Measurements from ENCODE around the gene CFL1. TPM values are rescaled to one million over a fixed set of nuclear protein-coding genes. Genes with fewer than 3 reads are reported as not detected.

CFL1 gene
- total and polyA plus RNA-seq, 4 experiments from 2014 or later: 540 to 2,825 (median 1,686) TPM

DNA sequence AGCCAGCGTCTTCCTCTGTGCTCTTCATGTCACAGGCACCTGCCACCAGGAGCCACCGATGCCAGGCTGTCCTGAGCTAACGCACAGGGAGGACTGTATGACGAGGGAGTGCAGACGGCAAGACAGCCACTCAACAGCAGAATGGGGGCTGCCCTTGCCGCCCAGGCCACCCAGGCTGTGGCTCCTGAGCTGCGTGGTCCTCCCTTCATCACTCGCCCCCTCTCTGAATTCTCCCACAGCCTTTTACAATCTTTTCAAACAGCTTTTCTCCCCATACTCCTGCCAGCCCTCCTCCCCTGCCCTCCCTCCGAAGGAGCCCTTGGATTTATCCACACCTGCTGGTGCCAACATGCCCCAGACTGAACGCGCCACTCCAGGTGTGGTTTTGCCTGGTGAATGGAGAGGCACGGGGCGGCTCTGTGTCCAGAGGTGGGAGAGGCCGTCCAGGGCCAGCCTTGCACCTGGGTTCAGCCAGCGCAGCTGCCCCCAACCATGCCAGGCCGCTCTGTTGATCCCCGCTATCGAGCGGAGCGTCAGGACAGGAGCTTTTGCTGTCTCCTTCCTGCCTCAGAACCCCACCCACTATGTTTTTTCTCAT is 49.1 kb downstream of the CFL1 start:
- DNase-seq: no peak
- H3K4me1 ChIP-seq (ENCODE audit: insufficient read depth, low read length): no peaks in the 10 kb centered on the region
- no peak overlapping the region for H3K4me3 ChIP-seq (ENCODE audit: low read length in 2 of 2)
- Mint-ChIP-seq H3K4me3 (no peak overlapping the region), H3K36me3 (no peaks in the 10 kb centered on the region), H3K9me3 (peaks cover 0 to 2% (median 0%) of the 10 kb centered on the region in 8 donors), H3K27ac (peak overlapping the region in 2 of 7 donors; percentile 36 to 74), H3K27me3 (peaks cover 4 to 7% of the 10 kb centered on the region in 2 donors), H3K4me1 (peaks cover 0 to 1% (median 0%) of the 10 kb centered on the region in 4 donors)
- intact Hi-C loops (cut with micrococcal nuclease): no loop called here
- H3K27me3 ChIP-seq (ENCODE audit: insufficient read depth, low read length): peaks cover 4% of the 10 kb centered on the region
- POLR2A ChIA-PET (ENCODE audit: partially characterized antibody): no interaction called here
- no peaks in the 10 kb centered on the region for H3K36me3 ChIP-seq (ENCODE audit: insufficient read depth, low read length)
- no peaks in the 10 kb centered on the region for H3K9me3 ChIP-seq (ENCODE audit: control insufficient read depth in 1 of 2, low read length in 2 of 2)
- H3K27ac ChIP-seq (ENCODE audit: low read depth, low read length): no peak overlapping the region
- CTCF ChIA-PET (ENCODE audit: partially characterized antibody): interaction anchor here (1.5 to 3.0 kb wide), 3 partner anchors 9 to 77 kb away, joined by 4 to 12 read pairs (median 7); partner anchors contain the start of gene AP5B1

DNA sequence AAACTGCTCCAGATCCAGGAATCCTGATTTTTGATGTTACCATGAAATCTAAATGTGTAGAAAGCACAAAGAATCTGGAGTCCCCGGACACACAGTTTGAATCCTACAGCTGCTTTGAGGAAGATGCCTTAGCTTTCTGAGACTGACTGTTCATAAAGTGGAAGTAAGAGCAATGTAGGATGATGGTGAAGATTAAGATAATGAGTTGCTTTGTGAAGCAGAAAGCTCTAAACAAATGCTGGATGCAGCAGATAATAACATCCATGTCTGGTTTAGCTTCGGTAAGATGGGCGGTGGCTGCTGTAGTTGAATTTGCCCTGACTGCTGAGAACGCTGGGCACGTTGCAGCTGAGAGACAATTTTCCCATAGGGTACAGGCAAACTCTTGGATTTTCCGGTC is 51.0 kb downstream of the CFL1 start:
- no peaks in the 10 kb centered on the region for H3K36me3 Mint-ChIP-seq
- POLR2A ChIA-PET (ENCODE audit: partially characterized antibody): no interaction called here

More for the DNA sequence above, 51.0 kb downstream of the CFL1 start:
- H3K27me3 Mint-ChIP-seq: peaks cover 13 to 14% of the 10 kb centered on the region in 2 donors
- CTCF ChIA-PET (ENCODE audit: partially characterized antibody): interaction anchor here (0.8 to 3.0 kb wide), 5 partner anchors 11 to 215 kb away, joined by 3 to 12 read pairs (median 3); partner anchors contain the start of gene AP5B1
- peaks cover 0 to 1% (median 0%) of the 10 kb centered on the region in 4 donors for H3K4me1 Mint-ChIP-seq
- no peaks in the 10 kb centered on the region for H3K36me3 ChIP-seq (ENCODE audit: insufficient read depth, low read length)
- H3K27ac Mint-ChIP-seq: no peak overlapping the region
- intact Hi-C loops (cut with micrococcal nuclease): no loop called here
- no peaks in the 10 kb centered on the region for H3K9me3 Mint-ChIP-seq
- H3K27ac ChIP-seq (ENCODE audit: low read depth, low read length): no peak overlapping the region
- H3K4me1 ChIP-seq (ENCODE audit: insufficient read depth, low read length): no peaks in the 10 kb centered on the region
- peaks cover 12% of the 10 kb centered on the region for H3K27me3 ChIP-seq (ENCODE audit: insufficient read depth, low read length)
- H3K9me3 ChIP-seq (ENCODE audit: control insufficient read depth in 1 of 2, low read length in 2 of 2): no peaks in the 10 kb centered on the region
- DNase-seq: no peak
- no peak overlapping the region for H3K4me3 Mint-ChIP-seq
- no peak overlapping the region for H3K4me3 ChIP-seq (ENCODE audit: low read length in 2 of 2)

Other genes with a start within 250 kb of the CFL1 start
- gene MAP3K11, start 244.0 kb downstream of the CFL1 start, total RNA-seq: 10 to 100 TPM; 92.0 to 93.6 TPM
- gene MAP3K11, start 244.0 kb downstream of the CFL1 start, polyA plus RNA-seq: 10 to 100 TPM in 1 of 2 donors, 1 to 10 TPM in 1; 6.3 to 24.1 TPM
- gene PCNX3, start 242.4 kb downstream of the CFL1 start, total RNA-seq: 10 to 100 TPM; 63.3 to 66.3 TPM
- gene PCNX3, start 242.4 kb downstream of the CFL1 start, polyA plus RNA-seq: 1 to 10 TPM in 1 of 2 donors, under 1 TPM in 1; 0.41 to 6.3 TPM
- 100 to 1,000 TPM; 150 to 169 TPM for gene SIPA1, start 220.1 kb downstream of the CFL1 start, total RNA-seq
- 100 to 1,000 TPM in 1 of 2 donors, 10 to 100 TPM in 1; 50.1 to 204 TPM for gene SIPA1, start 220.1 kb downstream of the CFL1 start, polyA plus RNA-seq
- 100 to 1,000 TPM; 170 to 173 TPM for gene RELA, start 195.3 kb downstream of the CFL1 start, total RNA-seq
- gene RELA, start 195.3 kb downstream of the CFL1 start, polyA plus RNA-seq: 10 to 100 TPM; 36.5 to 74.7 TPM
- 100 to 1,000 TPM in 1 of 2 experiments, 10 to 100 TPM in 1; 93.5 to 106 TPM for gene KAT5, start 145.9 kb downstream of the CFL1 start, total RNA-seq
- 10 to 100 TPM; 45.4 to 61.5 TPM for gene KAT5, start 145.9 kb downstream of the CFL1 start, polyA plus RNA-seq
- 10 to 100 TPM; 69.1 to 69.7 TPM for gene RNASEH2C, start 137.4 kb downstream of the CFL1 start, total RNA-seq
- gene RNASEH2C, start 137.4 kb downstream of the CFL1 start, polyA plus RNA-seq: 10 to 100 TPM; 61.4 to 74.2 TPM
- 10 to 100 TPM; 25.6 to 26.9 TPM for gene AP5B1, start 77.2 kb downstream of the CFL1 start, total RNA-seq
- gene AP5B1, start 77.2 kb downstream of the CFL1 start, polyA plus RNA-seq: 10 to 100 TPM in 1 of 2 donors, 1 to 10 TPM in 1; 5.2 to 13.7 TPM
- gene OVOL1, start 71.1 kb downstream of the CFL1 start, total RNA-seq: not detected
- not detected for gene OVOL1, start 71.1 kb downstream of the CFL1 start, polyA plus RNA-seq
- gene SNX32, start 24.2 kb downstream of the CFL1 start, total RNA-seq: under 1 TPM; 0.42 to 0.64 TPM
- under 1 TPM; 0.68 to 0.93 TPM for gene SNX32, start 24.2 kb downstream of the CFL1 start, polyA plus RNA-seq
- 10 to 100 TPM; 93.6 to 95.5 TPM for gene MUS81, start 2.3 kb upstream of the CFL1 start, total RNA-seq
- gene MUS81, start 2.3 kb upstream of the CFL1 start, polyA plus RNA-seq: 10 to 100 TPM; 24.0 to 31.1 TPM
- gene EFEMP2, start 14.6 kb upstream of the CFL1 start, total RNA-seq: 1 to 10 TPM; 6.0 to 8.3 TPM
- gene EFEMP2, start 14.6 kb upstream of the CFL1 start, polyA plus RNA-seq: under 1 TPM; 0.40 to 0.55 TPM
- gene CTSW, start 21.7 kb upstream of the CFL1 start, total RNA-seq: 10 to 100 TPM; 30.1 to 30.4 TPM
- gene CTSW, start 21.7 kb upstream of the CFL1 start, polyA plus RNA-seq: 100 to 1,000 TPM in 1 of 2 donors, 10 to 100 TPM in 1; 80.9 to 107 TPM
- 10 to 100 TPM; 39.9 to 42.1 TPM for gene FIBP, start 30.3 kb upstream of the CFL1 start, total RNA-seq
- gene FIBP, start 30.3 kb upstream of the CFL1 start, polyA plus RNA-seq: 10 to 100 TPM; 79.3 to 99.0 TPM
- gene CCDC85B, start 32.5 kb upstream of the CFL1 start, total RNA-seq: 10 to 100 TPM; 22.9 to 24.9 TPM
- 10 to 100 TPM; 60.0 to 68.3 TPM for gene CCDC85B, start 32.5 kb upstream of the CFL1 start, polyA plus RNA-seq
- gene FOSL1, start 42.2 kb upstream of the CFL1 start, total RNA-seq: under 1 TPM; 0.39 to 0.79 TPM
- gene FOSL1, start 42.2 kb upstream of the CFL1 start, polyA plus RNA-seq: under 1 TPM in 1 of 2 donors, not detected in 1; 0.81 TPM
- gene C11orf68, start 60.9 kb upstream of the CFL1 start, total RNA-seq: 10 to 100 TPM; 57.1 to 59.5 TPM
- gene C11orf68, start 60.9 kb upstream of the CFL1 start, polyA plus RNA-seq: 10 to 100 TPM; 48.0 to 81.6 TPM
- gene DRAP1, start 61.2 kb upstream of the CFL1 start, total RNA-seq: 10 to 100 TPM; 78.2 to 78.7 TPM
- gene DRAP1, start 61.2 kb upstream of the CFL1 start, polyA plus RNA-seq: 100 to 1,000 TPM in 1 of 2 donors, 10 to 100 TPM in 1; 90.4 to 102 TPM
- not detected for gene TSGA10IP, start 87.3 kb upstream of the CFL1 start, total RNA-seq
- not detected for gene TSGA10IP, start 87.3 kb upstream of the CFL1 start, polyA plus RNA-seq
- gene SART1, start 103.6 kb upstream of the CFL1 start, total RNA-seq: 10 to 100 TPM; 83.9 to 90.6 TPM
- gene SART1, start 103.6 kb upstream of the CFL1 start, polyA plus RNA-seq: 10 to 100 TPM; 11.5 to 50.5 TPM
- gene EIF1AD, start 144.0 kb upstream of the CFL1 start, total RNA-seq: 10 to 100 TPM; 60.2 to 65.4 TPM
- 10 to 100 TPM; 15.5 to 20.2 TPM for gene EIF1AD, start 144.0 kb upstream of the CFL1 start, polyA plus RNA-seq
- 10 to 100 TPM; 90.8 to 92.9 TPM for gene BANF1, start 144.3 kb upstream of the CFL1 start, total RNA-seq
- gene BANF1, start 144.3 kb upstream of the CFL1 start, polyA plus RNA-seq: 100 to 1,000 TPM; 159 to 163 TPM
- not detected for gene CST6, start 153.8 kb upstream of the CFL1 start, total RNA-seq
- not detected for gene CST6, start 153.8 kb upstream of the CFL1 start, polyA plus RNA-seq
- not detected for gene CATSPER1, start 168.3 kb upstream of the CFL1 start, total RNA-seq
- gene CATSPER1, start 168.3 kb upstream of the CFL1 start, polyA plus RNA-seq: not detected
- not detected for gene GAL3ST3, start 191.0 kb upstream of the CFL1 start, total RNA-seq
- gene GAL3ST3, start 191.0 kb upstream of the CFL1 start, polyA plus RNA-seq: not detected
- 100 to 1,000 TPM; 238 to 240 TPM for gene SF3B2, start 194.2 kb upstream of the CFL1 start, total RNA-seq
- 100 to 1,000 TPM in 1 of 2 donors, 10 to 100 TPM in 1; 74.4 to 128 TPM for gene SF3B2, start 194.2 kb upstream of the CFL1 start, polyA plus RNA-seq
- 100 to 1,000 TPM; 251 to 262 TPM for gene PACS1, start 212.1 kb upstream of the CFL1 start, total RNA-seq
- gene PACS1, start 212.1 kb upstream of the CFL1 start, polyA plus RNA-seq: 100 to 1,000 TPM in 1 of 2 donors, 10 to 100 TPM in 1; 13.7 to 104 TPM

Data from CD4-positive, alpha-beta memory T cell (primary cell).